MM.1S (cell line): ENCODE data around the gene B4GALT3.

ENCODE experiments used
- EZH2 ChIP-seq: fragments of 300-600 bp; sonication (generic); optimal IDR thresholded peaks from 2 replicates; pipeline ENCODE3; 2017; ENCODE audit warnings: low read depth, mild to moderate bottlenecking, antibody characterized with exemption, low read length, mixed read lengths
- EZH2phosphoT487 ChIP-seq: fragments of 300-600 bp; sonication (generic); IDR thresholded peaks from 2 replicates; pipeline ENCODE4 v1.6.1; 2018; ENCODE audit warnings: antibody characterized with exemption, low read length
- TF ChIP-seq, protein P1 (sequence below): fragments of 300-600 bp; sonication (generic); IDR thresholded peaks from 2 replicates; pipeline ENCODE4 v1.5.1; 2016; ENCODE audit warnings: antibody characterized with exemption, low read length, mixed read lengths

DNA sequence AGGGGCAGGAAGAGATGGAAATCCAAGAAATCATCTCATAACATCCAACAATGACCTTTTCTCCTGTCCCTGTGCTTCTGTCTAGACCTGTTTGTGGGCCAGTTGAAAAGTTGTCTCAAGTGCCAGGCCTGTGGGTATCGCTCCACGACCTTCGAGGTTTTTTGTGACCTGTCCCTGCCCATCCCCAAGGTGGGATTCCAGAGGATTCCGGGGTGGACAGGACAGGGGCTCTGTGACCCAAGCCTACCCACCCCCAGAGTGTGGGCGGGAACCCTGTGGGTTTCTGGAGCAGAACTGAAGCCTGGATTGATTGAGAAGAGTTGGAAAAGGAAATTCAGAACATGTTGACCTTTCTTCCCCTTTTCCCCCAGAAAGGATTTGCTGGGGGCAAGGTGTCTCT is 13.5 kb downstream of the B4GALT3 start:
- TF ChIP-seq, protein P1, sequence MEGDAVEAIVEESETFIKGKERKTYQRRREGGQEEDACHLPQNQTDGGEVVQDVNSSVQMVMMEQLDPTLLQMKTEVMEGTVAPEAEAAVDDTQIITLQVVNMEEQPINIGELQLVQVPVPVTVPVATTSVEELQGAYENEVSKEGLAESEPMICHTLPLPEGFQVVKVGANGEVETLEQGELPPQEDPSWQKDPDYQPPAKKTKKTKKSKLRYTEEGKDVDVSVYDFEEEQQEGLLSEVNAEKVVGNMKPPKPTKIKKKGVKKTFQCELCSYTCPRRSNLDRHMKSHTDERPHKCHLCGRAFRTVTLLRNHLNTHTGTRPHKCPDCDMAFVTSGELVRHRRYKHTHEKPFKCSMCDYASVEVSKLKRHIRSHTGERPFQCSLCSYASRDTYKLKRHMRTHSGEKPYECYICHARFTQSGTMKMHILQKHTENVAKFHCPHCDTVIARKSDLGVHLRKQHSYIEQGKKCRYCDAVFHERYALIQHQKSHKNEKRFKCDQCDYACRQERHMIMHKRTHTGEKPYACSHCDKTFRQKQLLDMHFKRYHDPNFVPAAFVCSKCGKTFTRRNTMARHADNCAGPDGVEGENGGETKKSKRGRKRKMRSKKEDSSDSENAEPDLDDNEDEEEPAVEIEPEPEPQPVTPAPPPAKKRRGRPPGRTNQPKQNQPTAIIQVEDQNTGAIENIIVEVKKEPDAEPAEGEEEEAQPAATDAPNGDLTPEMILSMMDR: no peak
- no peak for TF ChIP-seq EZH2phosphoT487
- TF ChIP-seq EZH2: no peak
